GM13977 (cell line): Measurements from ENCODE around the gene PTPN18.

Source experiments
- DNase-seq: peaks from one replicate; pipeline ENCODE4 v3.0.0; 2012; ENCODE audit warnings: low spot score
- in situ Hi-C: fragments of 300-500 bp; cut with MboI; formaldehyde crosslinking; loops from one replicate; pipeline ENCODE4 v1.12.0; 2022; ENCODE audit warnings: low sequenced_read_pairs, low pct_unique_long_range_greater_than_20kb, mixed read lengths, inconsistent platforms; ENCODE audit not compliant: unreplicated experiment
- TF ChIP-seq, protein P1 (sequence below): IDR thresholded peaks from 2 replicates; pipeline ENCODE4 v1.5.1; 2012; ENCODE audit warnings: mild to moderate bottlenecking, control low read depth; ENCODE audit not compliant: insufficient read depth; ENCODE audit errors: extremely low read depth, missing control alignments

PTPN18 gene, protein sequence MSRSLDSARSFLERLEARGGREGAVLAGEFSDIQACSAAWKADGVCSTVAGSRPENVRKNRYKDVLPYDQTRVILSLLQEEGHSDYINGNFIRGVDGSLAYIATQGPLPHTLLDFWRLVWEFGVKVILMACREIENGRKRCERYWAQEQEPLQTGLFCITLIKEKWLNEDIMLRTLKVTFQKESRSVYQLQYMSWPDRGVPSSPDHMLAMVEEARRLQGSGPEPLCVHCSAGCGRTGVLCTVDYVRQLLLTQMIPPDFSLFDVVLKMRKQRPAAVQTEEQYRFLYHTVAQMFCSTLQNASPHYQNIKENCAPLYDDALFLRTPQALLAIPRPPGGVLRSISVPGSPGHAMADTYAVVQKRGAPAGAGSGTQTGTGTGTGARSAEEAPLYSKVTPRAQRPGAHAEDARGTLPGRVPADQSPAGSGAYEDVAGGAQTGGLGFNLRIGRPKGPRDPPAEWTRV

GRCh38 chr2:130355578-130356431 lies at the start of gene PTPN18:
Gene PTPN18 (plus strand): TSS chr2:130356056. CDS start chr2:130356108, 52 bp downstream.
- in situ Hi-C loops, result no loop called here
- TF ChIP-seq, protein P1, sequence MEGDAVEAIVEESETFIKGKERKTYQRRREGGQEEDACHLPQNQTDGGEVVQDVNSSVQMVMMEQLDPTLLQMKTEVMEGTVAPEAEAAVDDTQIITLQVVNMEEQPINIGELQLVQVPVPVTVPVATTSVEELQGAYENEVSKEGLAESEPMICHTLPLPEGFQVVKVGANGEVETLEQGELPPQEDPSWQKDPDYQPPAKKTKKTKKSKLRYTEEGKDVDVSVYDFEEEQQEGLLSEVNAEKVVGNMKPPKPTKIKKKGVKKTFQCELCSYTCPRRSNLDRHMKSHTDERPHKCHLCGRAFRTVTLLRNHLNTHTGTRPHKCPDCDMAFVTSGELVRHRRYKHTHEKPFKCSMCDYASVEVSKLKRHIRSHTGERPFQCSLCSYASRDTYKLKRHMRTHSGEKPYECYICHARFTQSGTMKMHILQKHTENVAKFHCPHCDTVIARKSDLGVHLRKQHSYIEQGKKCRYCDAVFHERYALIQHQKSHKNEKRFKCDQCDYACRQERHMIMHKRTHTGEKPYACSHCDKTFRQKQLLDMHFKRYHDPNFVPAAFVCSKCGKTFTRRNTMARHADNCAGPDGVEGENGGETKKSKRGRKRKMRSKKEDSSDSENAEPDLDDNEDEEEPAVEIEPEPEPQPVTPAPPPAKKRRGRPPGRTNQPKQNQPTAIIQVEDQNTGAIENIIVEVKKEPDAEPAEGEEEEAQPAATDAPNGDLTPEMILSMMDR, result peak; percentile 53
- DNase-seq, result peak; percentile 89

DNA sequence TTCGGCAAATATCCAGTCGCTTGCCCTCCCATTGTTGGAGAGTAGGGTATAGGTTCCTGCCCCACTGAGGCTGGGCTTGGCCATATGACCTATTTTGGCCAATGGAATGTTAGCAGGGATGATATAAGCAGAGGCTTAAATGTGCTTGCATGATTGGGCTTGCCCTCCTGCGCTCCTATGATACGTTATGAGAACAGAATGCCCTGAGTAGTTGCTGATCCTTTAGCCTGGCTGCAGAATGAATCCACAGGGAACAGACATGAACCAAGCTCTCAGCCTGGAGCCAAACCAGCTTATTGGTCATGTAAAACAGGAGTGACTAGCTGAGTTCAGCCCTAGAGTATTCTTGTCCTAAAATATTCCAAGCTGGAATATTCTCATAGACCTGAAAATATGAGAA lies 48.0 kb upstream of the PTPN18 start:
- TF ChIP-seq, protein P1, result no peak
- DNase-seq, result no peak
- in situ Hi-C loops, result loop anchor here (25.0 kb wide), 2 partner anchors 146 to 371 kb away; no protein-coding TSS in a partner anchor

DNA sequence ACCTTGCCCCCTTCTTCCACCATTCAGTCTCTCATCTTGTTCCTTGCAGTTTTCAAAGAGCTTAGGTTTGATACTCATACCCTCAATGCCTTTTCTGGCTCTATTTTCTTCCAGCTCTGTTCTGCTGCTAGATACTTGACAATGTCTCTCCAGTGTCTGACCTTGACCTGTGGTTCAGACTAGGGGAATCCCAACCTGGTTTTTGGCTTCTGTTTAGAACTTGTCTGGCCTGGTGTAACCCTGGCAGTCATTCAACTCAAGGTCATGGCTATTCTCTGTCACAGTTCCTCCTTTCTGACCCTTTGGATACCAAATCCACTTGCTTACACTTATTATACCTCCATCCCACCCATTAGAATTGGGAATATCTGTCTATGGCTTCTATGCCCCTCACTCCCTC lies 45.0 kb upstream of the PTPN18 start:
- in situ Hi-C loops, result loop anchor here (25.0 kb wide), 2 partner anchors 149 to 374 kb away; no protein-coding TSS in a partner anchor
- TF ChIP-seq, protein P1, result no peak

GRCh38 chr2:130313812-130314334 lies 42.0 kb upstream of the PTPN18 start:
- DNase-seq, result no peak
- in situ Hi-C loops, result loop anchor here (25.0 kb wide), 2 partner anchors 152 to 377 kb away; no protein-coding TSS in a partner anchor
- TF ChIP-seq, protein P1, result no peak

More for the DNA sequence above, 45.0 kb upstream of the PTPN18 start:
- no peak for DNase-seq

DNA sequence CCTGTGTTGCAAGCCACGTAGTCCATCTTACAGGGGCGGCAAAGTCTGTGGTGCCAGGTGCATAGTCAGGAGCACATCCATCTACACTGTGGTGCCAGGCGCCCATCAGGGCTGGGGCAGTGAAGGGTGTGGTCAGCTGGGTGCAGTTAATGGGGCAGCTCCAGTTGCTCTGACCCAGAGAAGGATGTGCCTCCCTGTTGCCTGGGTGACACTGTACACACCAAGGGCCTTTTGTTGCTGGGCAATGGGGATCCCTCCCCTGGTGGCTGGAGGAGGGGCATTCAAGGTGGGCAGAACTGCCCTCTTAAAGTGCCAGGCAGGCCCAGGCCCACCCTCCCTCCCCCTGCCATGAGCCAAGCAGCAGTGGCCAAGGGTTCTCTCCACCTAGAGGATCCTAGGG lies 41.5 kb upstream of the PTPN18 start:
- TF ChIP-seq, protein P1, result no peak

DNA sequence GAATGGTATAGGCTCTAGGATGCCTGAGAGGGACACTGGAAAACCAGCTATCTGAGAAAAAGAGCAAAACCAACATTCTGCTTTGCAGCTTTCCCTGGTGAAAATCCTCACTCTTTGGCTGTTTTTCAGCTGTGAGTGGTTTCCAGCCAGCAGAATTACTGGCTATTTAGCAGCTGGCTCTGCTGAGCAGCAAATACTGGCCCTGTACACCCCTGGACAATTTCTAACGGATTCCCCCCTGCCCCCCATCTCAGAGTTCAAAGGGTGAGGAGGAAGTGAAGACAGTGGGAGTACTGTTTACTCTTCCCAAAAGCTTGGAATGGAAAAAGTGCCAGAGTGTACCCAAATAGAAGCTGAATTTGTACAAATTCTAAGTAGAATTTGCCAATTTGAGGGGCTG lies 39.3 kb upstream of the PTPN18 start:
- in situ Hi-C loops, result loop anchor here (25.0 kb wide), 2 partner anchors 154 to 379 kb away; no protein-coding TSS in a partner anchor
- TF ChIP-seq, protein P1, result no peak
- DNase-seq, result no peak

More for the DNA sequence above, 41.5 kb upstream of the PTPN18 start:
- in situ Hi-C loops, result loop anchor here (25.0 kb wide), 2 partner anchors 152 to 377 kb away; no protein-coding TSS in a partner anchor
- no peak for DNase-seq
